B cell (primary cell): ENCODE results near the gene TOPBP1. TPM values are rescaled to one million over a fixed set of nuclear protein-coding genes. Genes with fewer than 3 reads are reported as not detected.

Experiments used
- ATAC-seq: fragments of 200-7000 bp; cut with Tn5 transposase; one replicate; pipeline ENCODE4 v1.10.0; 2021; ENCODE audit warnings: low read depth, mild to moderate bottlenecking, moderate number of reproducible peaks, moderate library complexity
- CTCF ChIA-PET: fragments of 350-600 bp; sonication (Branson Sonifier 250); formaldehyde crosslinking; loops from one replicate; lab custom pipeline; 2021; ENCODE audit warnings: antibody characterized with exemption, inconsistent platforms; lab: Charles Lee
- POLR2A ChIA-PET: fragments of 350-600 bp; sonication (Branson Sonifier 250); formaldehyde crosslinking; loops from one replicate; lab custom pipeline; 2021; ENCODE audit warnings: antibody characterized with exemption; lab: Charles Lee
- DNase-seq: peaks from one replicate; pipeline ENCODE4 v3.0.0; 2013
- H2AFZ ChIP-seq: 2 replicates; pipeline ENCODE4 v1.6.1; 2012; ENCODE audit warnings: mild to moderate bottlenecking, low read depth, low read length; ENCODE audit not compliant: insufficient read depth, poor library complexity, severe bottlenecking
- H3K27ac ChIP-seq, 2 donors: 1 replicate in 1 of 2; 2 replicates in 1 of 2; pipeline ENCODE4 v1.5.1; 2012 to 2013; ENCODE audit warnings: low read length in 2 of 2, mild to moderate bottlenecking in 2 of 2, moderate library complexity in 1 of 2
- H3K27me3 ChIP-seq, 4 experiments: fragments of 200-600 bp in 1 of 4; sonication (generic) in 1 of 4; replicated peaks in 1 of 4; 1 replicate in 2 of 4; 2 replicates in 2 of 4; pipeline versions ENCODE4 v1.6.1 to v1.7.0; 2013 to 2016; ENCODE audit warnings: low read length in 3 of 4, mild to moderate bottlenecking in 2 of 4, mixed read lengths in 1 of 4, moderate library complexity in 1 of 4; ENCODE audit not compliant: insufficient read depth in 4 of 4, control insufficient read depth in 3 of 4; ENCODE audit errors: control extremely low read depth in 1 of 4
- H3K36me3 ChIP-seq, 2 experiments: replicated peaks in 1 of 2; 1 replicate in 1 of 2; 2 replicates in 1 of 2; pipeline versions ENCODE4 v1.6.1 to v1.7.1; 2013; ENCODE audit warnings: low read length in 1 of 2; ENCODE audit not compliant: insufficient read depth in 2 of 2, control insufficient read depth in 1 of 2; ENCODE audit errors: control extremely low read depth in 1 of 2, extremely low read depth in 1 of 2
- H3K4me1 ChIP-seq, 2 donors: fragments of 200-600 bp in 1 of 2; sonication (generic) in 1 of 2; 1 replicate in 1 of 2; 2 replicates in 1 of 2; pipeline versions ENCODE4 v1.5.1 to v1.6.1; 2013 to 2017; ENCODE audit warnings: low read length in 2 of 2; ENCODE audit not compliant: control insufficient read depth in 2 of 2, insufficient read depth in 2 of 2
- H3K4me2 ChIP-seq: replicated peaks from 2 replicates; pipeline ENCODE3; 2012; ENCODE audit warnings: mild to moderate bottlenecking, low read depth, low read length; ENCODE audit not compliant: poor library complexity, severe bottlenecking
- H3K4me3 ChIP-seq, 5 experiments: fragments of 200-600 bp in 1 of 5; sonication (generic) in 1 of 5; 1 replicate in 3 of 5; 2 replicates in 2 of 5; pipeline versions ENCODE4 v1.5.1 to v1.7.0; 2011 to 2016; ENCODE audit warnings: low read length in 4 of 5, mild to moderate bottlenecking in 4 of 5, low read depth in 2 of 5, control low read depth in 1 of 5, moderate library complexity in 1 of 5; ENCODE audit not compliant: insufficient read depth in 1 of 5; ENCODE audit errors: control extremely low read depth in 1 of 5, extremely low read depth in 1 of 5
- H3K79me2 ChIP-seq: fragments of 200-600 bp; sonication (generic); one replicate; pipeline ENCODE4 v1.6.0; 2016; ENCODE audit warnings: low read length; ENCODE audit not compliant: control insufficient read depth, insufficient read depth
- H3K9ac ChIP-seq: fragments of 200-600 bp; sonication (generic); 2 replicates; pipeline ENCODE4 v1.6.1; 2017; ENCODE audit warnings: mild to moderate bottlenecking, low read length, moderate library complexity
- H3K9me3 ChIP-seq, 3 donors: one replicate each; pipeline versions ENCODE4 v1.6.1 to v1.7.1; 2013; ENCODE audit warnings: low read length in 2 of 3; ENCODE audit not compliant: control insufficient read depth in 2 of 3, insufficient read depth in 1 of 3; ENCODE audit errors: control extremely low read depth in 1 of 3
- H4K20me1 ChIP-seq: 2 replicates; pipeline ENCODE4 v1.6.0; 2012; ENCODE audit warnings: mild to moderate bottlenecking, low read length; ENCODE audit not compliant: insufficient read depth, control insufficient read depth, poor library complexity, severe bottlenecking
- H3K27ac Mint-ChIP-seq: one replicate; pipeline ENCODE4 v1.8.0; 2021; ENCODE audit warnings: mixed read lengths
- H3K27me3 Mint-ChIP-seq: one replicate; pipeline ENCODE4 v1.8.0; 2021; ENCODE audit warnings: mixed read lengths
- H3K4me1 Mint-ChIP-seq: one replicate; pipeline ENCODE4 v1.8.0; 2021; ENCODE audit warnings: mixed read lengths
- H3K4me3 Mint-ChIP-seq: one replicate; pipeline ENCODE4 v1.8.0; 2021; ENCODE audit warnings: mixed read lengths
- H3K9me3 Mint-ChIP-seq: one replicate; pipeline ENCODE4 v1.8.0; 2022; ENCODE audit warnings: mixed read lengths; ENCODE audit not compliant: insufficient read depth
- EZH2 ChIP-seq: IDR thresholded peaks from 2 replicates; pipeline ENCODE4 v1.6.1; 2012; ENCODE audit warnings: borderline replicate concordance, low read depth, mild to moderate bottlenecking, moderate library complexity, low read length; ENCODE audit not compliant: insufficient read depth, poor library complexity, severe bottlenecking
- WGBS: methylation state at CpG from one replicate; pipeline ENCODE4 v1.1.5; 2013; ENCODE audit warnings: missing lambda C conversion rate; ENCODE audit not compliant: insufficient coverage; 5-methylcytosine and 5-hydroxymethylcytosine counted together
- intact Hi-C: fragments of 100-400 bp; cut with micrococcal nuclease; formaldehyde crosslinking; loops from one replicate; pipeline ENCODE4 v1.10.0; 2022
- polyA plus RNA-seq: library from polyadenylated mRNA; depleted of rRNA; stranded (reverse); fragments of >200 nt; gene quantifications from 2 replicates; pipeline ENCODE4 v1.2.3, GENCODE V29; 2012
- total RNA-seq, 2 donors: library from RNA; stranded (reverse); fragments of 120-200 nt in 1 of 2; gene quantifications; 1 replicate in 1 of 2; 2 replicates in 1 of 2; pipeline versions ENCODE4 v1.2.3 to v1.2.4, GENCODE V29; 2013 to 2022
- TF ChIP-seq, protein P1 (sequence below): fragments of 200-600 bp; IDR thresholded peaks from one replicate; pipeline ENCODE4 v1.8.0; 2022; ENCODE audit warnings: antibody characterized with exemption, mild to moderate bottlenecking

TOPBP1 gene
- total and polyA plus RNA-seq, 2 donors (not counting 1 experiment from before 2014, with no cell fraction given), result 34.2 to 53.7 TPM

DNA sequence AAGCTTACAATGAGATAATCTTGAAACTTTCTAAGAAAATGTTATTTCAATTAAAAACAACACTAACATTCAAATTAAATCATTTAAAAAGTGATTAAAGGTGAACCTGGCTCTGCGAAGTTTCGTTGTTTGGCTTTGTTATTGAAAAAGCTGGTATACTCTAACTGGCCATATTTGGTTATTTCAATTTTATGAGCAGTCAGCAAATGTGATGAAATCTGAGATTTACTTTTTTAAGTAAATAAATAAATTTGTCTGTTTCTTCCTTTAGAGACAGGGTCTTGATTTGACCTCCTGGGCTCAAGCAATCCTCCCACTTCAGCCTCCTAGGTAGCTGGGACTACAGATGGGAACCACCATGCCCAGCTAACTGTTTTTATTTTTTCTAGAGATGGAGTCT is 50.2 kb downstream of the TOPBP1 start:
- H3K27ac Mint-ChIP-seq, result no peak overlapping the region
- no peak overlapping the region for H3K27ac ChIP-seq
- TF ChIP-seq, protein P1, sequence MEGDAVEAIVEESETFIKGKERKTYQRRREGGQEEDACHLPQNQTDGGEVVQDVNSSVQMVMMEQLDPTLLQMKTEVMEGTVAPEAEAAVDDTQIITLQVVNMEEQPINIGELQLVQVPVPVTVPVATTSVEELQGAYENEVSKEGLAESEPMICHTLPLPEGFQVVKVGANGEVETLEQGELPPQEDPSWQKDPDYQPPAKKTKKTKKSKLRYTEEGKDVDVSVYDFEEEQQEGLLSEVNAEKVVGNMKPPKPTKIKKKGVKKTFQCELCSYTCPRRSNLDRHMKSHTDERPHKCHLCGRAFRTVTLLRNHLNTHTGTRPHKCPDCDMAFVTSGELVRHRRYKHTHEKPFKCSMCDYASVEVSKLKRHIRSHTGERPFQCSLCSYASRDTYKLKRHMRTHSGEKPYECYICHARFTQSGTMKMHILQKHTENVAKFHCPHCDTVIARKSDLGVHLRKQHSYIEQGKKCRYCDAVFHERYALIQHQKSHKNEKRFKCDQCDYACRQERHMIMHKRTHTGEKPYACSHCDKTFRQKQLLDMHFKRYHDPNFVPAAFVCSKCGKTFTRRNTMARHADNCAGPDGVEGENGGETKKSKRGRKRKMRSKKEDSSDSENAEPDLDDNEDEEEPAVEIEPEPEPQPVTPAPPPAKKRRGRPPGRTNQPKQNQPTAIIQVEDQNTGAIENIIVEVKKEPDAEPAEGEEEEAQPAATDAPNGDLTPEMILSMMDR, result no peak
- TF ChIP-seq EZH2, result no peak
- H2AFZ ChIP-seq, result no peak overlapping the region
- H3K27me3 Mint-ChIP-seq, result no peaks in the 10 kb centered on the region
- WGBS, result no CpG with 5 or more reads among the region's 2 CpGs
- H3K4me1 ChIP-seq, result no peaks in the 10 kb centered on the region
- H3K4me2 ChIP-seq, result no peak overlapping the region
- ATAC-seq, result no peak
- H3K4me1 Mint-ChIP-seq, result no peaks in the 10 kb centered on the region
- DNase-seq, result no peak
- no peak overlapping the region for H3K4me3 Mint-ChIP-seq
- no peaks in the 10 kb centered on the region for H3K27me3 ChIP-seq
- ChIA-PET CTCF (no interaction called here), POLR2A (no interaction called here)
- H4K20me1 ChIP-seq, result no peaks in the 10 kb centered on the region
- H3K9ac ChIP-seq, result no peak overlapping the region
- H3K9me3 Mint-ChIP-seq, result no peaks in the 10 kb centered on the region
- H3K79me2 ChIP-seq, result no peaks in the 10 kb centered on the region
- intact Hi-C loops, result no loop called here
- peaks cover 0 to 3% (median 0%) of the 10 kb centered on the region in 3 donors for H3K9me3 ChIP-seq
- peaks cover 10 to 44% of the 10 kb centered on the region in 2 experiments for H3K36me3 ChIP-seq
- no peak overlapping the region for H3K4me3 ChIP-seq

DNA sequence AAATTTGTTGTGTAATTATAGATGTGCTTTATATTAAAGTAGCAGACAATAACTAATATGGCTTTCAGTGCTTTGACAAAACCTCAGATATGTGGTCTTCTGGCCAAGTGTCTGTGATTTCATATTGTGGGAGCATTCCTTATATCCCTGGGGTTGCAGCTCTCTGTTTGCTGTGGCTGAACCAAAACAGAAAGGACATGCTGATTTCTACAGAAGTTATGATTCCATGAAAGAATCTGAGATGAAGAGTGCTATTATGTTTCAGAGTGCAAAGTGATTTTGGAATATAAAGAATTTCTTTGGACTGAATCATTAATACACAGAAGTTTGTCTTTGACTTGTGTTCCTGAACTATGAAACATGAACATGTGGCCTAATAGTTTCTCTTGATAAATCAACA is 51.7 kb downstream of the TOPBP1 start:
- H3K27ac Mint-ChIP-seq, result no peak overlapping the region
- intact Hi-C loops, result no loop called here
- Histone ChIP-seq H3K9me3 (peaks cover 0 to 3% (median 0%) of the 10 kb centered on the region in 3 donors), H3K27ac (no peak overlapping the region), H3K4me3 (no peak overlapping the region), H3K36me3 (peaks cover 10 to 46% of the 10 kb centered on the region in 2 experiments), H2AFZ (no peak overlapping the region), H3K4me1 (no peaks in the 10 kb centered on the region), H3K4me2 (no peak overlapping the region), H3K9ac (no peak overlapping the region), H3K27me3 (no peaks in the 10 kb centered on the region), H4K20me1 (no peaks in the 10 kb centered on the region), H3K79me2 (no peaks in the 10 kb centered on the region)
- H3K27me3 Mint-ChIP-seq, result no peaks in the 10 kb centered on the region
- ATAC-seq, result no peak
- no peaks in the 10 kb centered on the region for H3K4me1 Mint-ChIP-seq
- H3K9me3 Mint-ChIP-seq, result no peaks in the 10 kb centered on the region
- no peak overlapping the region for H3K4me3 Mint-ChIP-seq
- TF ChIP-seq, protein P1, result no peak
- no peak for TF ChIP-seq EZH2
- CTCF ChIA-PET, result no interaction called here
- POLR2A ChIA-PET, result no interaction called here
- DNase-seq, result no peak
